Measurements from ENCODE around the gene SPEG.

GRCh38 chr2:219426068-219426443 is 8.6 kb upstream of the SPEG start:
- no peak for TF ChIP-seq POLR2AphosphoS5 (IDR thresholded peaks at IDR 0.05; ENCODE audit: borderline replicate concordance, low read depth, low read length)
- TF ChIP-seq EZH2 (IDR thresholded peaks at IDR 0.05): no peak

Measured in SK-N-MC (cell line).